AG09309 (cell line): ENCODE data around the gene LARP1B.
"Not testable (repeated sequence)": the region's sequence is repeated elsewhere in the genome, so short reads cannot be mapped to it uniquely, and the experiment has no call there.

ENCODE experiments used
- DNase-seq: peaks from one replicate; pipeline ENCODE4 v3.0.0-alpha.2; 2010; ENCODE audit warnings: low read depth
- H3K4me3 ChIP-seq: 2 replicates; pipeline ENCODE4 v1.5.1; 2011; ENCODE audit warnings: mild to moderate bottlenecking, low read depth, low read length, moderate library complexity; ENCODE audit not compliant: control insufficient read depth
- CTCF ChIP-seq: IDR thresholded peaks from 2 replicates; pipeline ENCODE4 v1.5.1; 2011; ENCODE audit warnings: mild to moderate bottlenecking, low read depth, low read length, inconsistent platforms; ENCODE audit not compliant: insufficient read depth, control insufficient read depth; ENCODE audit errors: missing control alignments

Gene LARP1B

GRCh38 chr4:128153800-128154199 is 92.7 kb downstream of the LARP1B start:
- no peak for DNase-seq
- TF ChIP-seq CTCF = no peak
- no peak overlapping the region for H3K4me3 ChIP-seq

GRCh38 chr4:128155231-128155855 is 94.2 kb downstream of the LARP1B start:
- TF ChIP-seq CTCF = no peak
- no peak overlapping the region for H3K4me3 ChIP-seq
- DNase-seq = no peak

- no peak for DNase-seq
- H3K4me3 ChIP-seq = no peak overlapping the region
- TF ChIP-seq CTCF = no peak
These were observed 94.9 kb downstream of the LARP1B start for GRCh38 chr4:128155874-128156456.

- DNase-seq, H3K4me3 ChIP-seq: not testable (repeated sequence)
These were observed 95.4 kb downstream of the LARP1B start for GRCh38 chr4:128156472-128156871.

- TF ChIP-seq CTCF = no peak
- DNase-seq = no peak
- no peak overlapping the region for H3K4me3 ChIP-seq
These were observed 97.8 kb downstream of the LARP1B start for GRCh38 chr4:128158894-128159293.

GRCh38 chr4:128159967-128160366 is 98.9 kb downstream of the LARP1B start:
- H3K4me3 ChIP-seq = no peak overlapping the region
- no peak for TF ChIP-seq CTCF
- DNase-seq = no peak

GRCh38 chr4:128161138-128161537 is 100.0 kb downstream of the LARP1B start:
- no peak overlapping the region for H3K4me3 ChIP-seq
- TF ChIP-seq CTCF = no peak
- no peak for DNase-seq
